ENCODE data around the gene PCDH9.

PCDH9 gene

GRCh38 chr13:66345971-66346370, 884.2 kb downstream of the PCDH9 start:
- no peak for DNase-seq (ENCODE audit: low read depth)
- TF ChIP-seq CTCF (IDR thresholded peaks at IDR 0.05; ENCODE audit: insufficient read depth, low read depth, low read length, missing control alignments), result no peak
- no peak overlapping the region for H3K4me3 ChIP-seq (ENCODE audit: low read length)

- no peak for DNase-seq (ENCODE audit: low read depth)
- H3K4me3 ChIP-seq (ENCODE audit: low read length), result no peak overlapping the region
- TF ChIP-seq CTCF (IDR thresholded peaks at IDR 0.05; ENCODE audit: insufficient read depth, low read depth, low read length, missing control alignments), result no peak
These were observed 884.7 kb downstream of the PCDH9 start for GRCh38 chr13:66345518-66345810.

GRCh38 chr13:66344805-66345517, 885.2 kb downstream of the PCDH9 start:
- no peak overlapping the region for H3K4me3 ChIP-seq (ENCODE audit: low read length)
- DNase-seq (ENCODE audit: low read depth), result no peak
- TF ChIP-seq CTCF (IDR thresholded peaks at IDR 0.05; ENCODE audit: insufficient read depth, low read depth, low read length, missing control alignments), result no peak

- DNase-seq (ENCODE audit: low read depth), result no peak
- no peak overlapping the region for H3K4me3 ChIP-seq (ENCODE audit: low read length)
- no peak for TF ChIP-seq CTCF (IDR thresholded peaks at IDR 0.05; ENCODE audit: insufficient read depth, low read depth, low read length, missing control alignments)
These were observed 886.8 kb downstream of the PCDH9 start for GRCh38 chr13:66343224-66343828.

GRCh38 chr13:66341635-66342377, 888.3 kb downstream of the PCDH9 start:
- no peak for DNase-seq (ENCODE audit: low read depth)
- TF ChIP-seq CTCF (IDR thresholded peaks at IDR 0.05; ENCODE audit: insufficient read depth, low read depth, low read length, missing control alignments), result no peak
- H3K4me3 ChIP-seq (ENCODE audit: low read length), result no peak overlapping the region

GRCh38 chr13:66339214-66339613, 890.9 kb downstream of the PCDH9 start:
- no peak for TF ChIP-seq CTCF (IDR thresholded peaks at IDR 0.05; ENCODE audit: insufficient read depth, low read depth, low read length, missing control alignments)
- H3K4me3 ChIP-seq (ENCODE audit: low read length), result no peak overlapping the region
- DNase-seq (ENCODE audit: low read depth), result no peak

Data from epithelial cell of esophagus (primary cell).